ENCODE measurements around the gene SLC10A7.

SLC10A7 gene

GRCh38 chr4:146445198-146446150, 76.3 kb downstream of the SLC10A7 start:
- Mint-ChIP-seq H3K4me1 (ENCODE audit: low read depth in 2 of 2) (peaks cover 23 to 24% of the 10 kb centered on the region in 2 donors), H3K27me3 (no peaks in the 10 kb centered on the region), H3K4me3 (no peak overlapping the region), H3K9me3 (no peaks in the 10 kb centered on the region), H3K27ac (no peak overlapping the region), H3K36me3 (ENCODE audit: insufficient read depth) (no peaks in the 10 kb centered on the region)
- ATAC-seq (replicated peaks) (no peak), DNase-seq (no peak)

GRCh38 chr4:146443525-146443924, 78.2 kb downstream of the SLC10A7 start:
- H3K36me3 Mint-ChIP-seq (ENCODE audit: insufficient read depth): peaks cover 3% of the 10 kb centered on the region
- no peaks in the 10 kb centered on the region for H3K27me3 Mint-ChIP-seq
- no peak overlapping the region for H3K4me3 Mint-ChIP-seq
- no peaks in the 10 kb centered on the region for H3K9me3 Mint-ChIP-seq
- peaks cover 7 to 9% of the 10 kb centered on the region in 2 donors for H3K4me1 Mint-ChIP-seq (ENCODE audit: low read depth in 2 of 2)
- no peak for DNase-seq
- no peak for ATAC-seq (replicated peaks)
- no peak overlapping the region for H3K27ac Mint-ChIP-seq

- no peak for ATAC-seq (replicated peaks)
- no peaks in the 10 kb centered on the region for H3K9me3 Mint-ChIP-seq
- no peak overlapping the region for H3K27ac Mint-ChIP-seq
- no peak overlapping the region for H3K4me3 Mint-ChIP-seq
- H3K4me1 Mint-ChIP-seq (ENCODE audit: low read depth in 2 of 2): peaks cover 7 to 9% of the 10 kb centered on the region in 2 donors
- no peaks in the 10 kb centered on the region for H3K27me3 Mint-ChIP-seq
- DNase-seq: no peak
- H3K36me3 Mint-ChIP-seq (ENCODE audit: insufficient read depth): peaks cover 3% of the 10 kb centered on the region
Measured at GRCh38 chr4:146442801-146443200, 78.9 kb downstream of the SLC10A7 start.

- DNase-seq (no peak), ATAC-seq (replicated peaks) (no peak)
- H3K27me3 Mint-ChIP-seq: no peaks in the 10 kb centered on the region
- no peak overlapping the region for H3K27ac Mint-ChIP-seq
- peaks cover 3 to 7% of the 10 kb centered on the region in 2 donors for H3K4me1 Mint-ChIP-seq (ENCODE audit: low read depth in 2 of 2)
- no peak overlapping the region for H3K4me3 Mint-ChIP-seq
- H3K36me3 Mint-ChIP-seq (ENCODE audit: insufficient read depth): peaks cover 3% of the 10 kb centered on the region
- H3K9me3 Mint-ChIP-seq: no peaks in the 10 kb centered on the region
Measured at GRCh38 chr4:146439999-146440398, 81.7 kb downstream of the SLC10A7 start.

GRCh38 chr4:146439437-146439836, 82.3 kb downstream of the SLC10A7 start:
- Mint-ChIP-seq H3K27ac (no peak overlapping the region), H3K4me1 (ENCODE audit: low read depth in 2 of 2) (peaks cover 3 to 7% of the 10 kb centered on the region in 2 donors), H3K36me3 (ENCODE audit: insufficient read depth) (peaks cover 3% of the 10 kb centered on the region), H3K9me3 (no peaks in the 10 kb centered on the region), H3K27me3 (no peaks in the 10 kb centered on the region), H3K4me3 (no peak overlapping the region)
- DNase-seq: no peak
- no peak for ATAC-seq (replicated peaks)

GRCh38 chr4:146437778-146438177, 84.0 kb downstream of the SLC10A7 start:
- ATAC-seq (replicated peaks) (no peak), DNase-seq (no peak)
- no peaks in the 10 kb centered on the region for H3K9me3 Mint-ChIP-seq
- peaks cover 3 to 5% of the 10 kb centered on the region in 2 donors for H3K4me1 Mint-ChIP-seq (ENCODE audit: low read depth in 2 of 2)
- no peak overlapping the region for H3K27ac Mint-ChIP-seq
- H3K27me3 Mint-ChIP-seq: no peaks in the 10 kb centered on the region
- peaks cover 3% of the 10 kb centered on the region for H3K36me3 Mint-ChIP-seq (ENCODE audit: insufficient read depth)
- no peak overlapping the region for H3K4me3 Mint-ChIP-seq

GRCh38 chr4:146436423-146437162, 85.1 kb downstream of the SLC10A7 start:
- Mint-ChIP-seq H3K9me3 (no peaks in the 10 kb centered on the region), H3K27ac (no peak overlapping the region), H3K36me3 (ENCODE audit: insufficient read depth) (peaks cover 3% of the 10 kb centered on the region), H3K4me1 (ENCODE audit: low read depth in 2 of 2) (peaks cover 3 to 4% of the 10 kb centered on the region in 2 donors), H3K27me3 (no peaks in the 10 kb centered on the region), H3K4me3 (no peak overlapping the region)
- DNase-seq (no peak), ATAC-seq (replicated peaks) (no peak)

- Mint-ChIP-seq H3K27me3 (no peaks in the 10 kb centered on the region), H3K27ac (no peak overlapping the region), H3K36me3 (ENCODE audit: insufficient read depth) (peaks cover 3% of the 10 kb centered on the region), H3K9me3 (no peaks in the 10 kb centered on the region), H3K4me1 (ENCODE audit: low read depth in 2 of 2) (peaks cover 3 to 4% of the 10 kb centered on the region in 2 donors), H3K4me3 (no peak overlapping the region)
- ATAC-seq (replicated peaks): no peak
- DNase-seq: no peak
Measured at GRCh38 chr4:146435962-146436361, 85.8 kb downstream of the SLC10A7 start.

GRCh38 chr4:146432065-146432464, 89.7 kb downstream of the SLC10A7 start:
- no peak overlapping the region for H3K4me3 Mint-ChIP-seq
- peaks cover 0 to 10% of the 10 kb centered on the region in 2 donors for H3K4me1 Mint-ChIP-seq (ENCODE audit: low read depth in 2 of 2)
- H3K9me3 Mint-ChIP-seq: no peaks in the 10 kb centered on the region
- H3K36me3 Mint-ChIP-seq (ENCODE audit: insufficient read depth): no peaks in the 10 kb centered on the region
- H3K27ac Mint-ChIP-seq: no peak overlapping the region
- H3K27me3 Mint-ChIP-seq: no peaks in the 10 kb centered on the region
- ATAC-seq (replicated peaks): no peak
- DNase-seq: no peak

- no peak overlapping the region for H3K4me3 Mint-ChIP-seq
- DNase-seq: no peak
- H3K27ac Mint-ChIP-seq: no peak overlapping the region
- peaks cover 0 to 10% of the 10 kb centered on the region in 2 donors for H3K4me1 Mint-ChIP-seq (ENCODE audit: low read depth in 2 of 2)
- no peaks in the 10 kb centered on the region for H3K27me3 Mint-ChIP-seq
- H3K9me3 Mint-ChIP-seq: no peaks in the 10 kb centered on the region
- ATAC-seq (replicated peaks): no peak
- H3K36me3 Mint-ChIP-seq (ENCODE audit: insufficient read depth): no peaks in the 10 kb centered on the region
Measured at GRCh38 chr4:146428298-146428697, 93.4 kb downstream of the SLC10A7 start.

GRCh38 chr4:146417822-146418221, 103.9 kb downstream of the SLC10A7 start:
- Mint-ChIP-seq H3K27ac (no peak overlapping the region), H3K9me3 (no peaks in the 10 kb centered on the region), H3K4me1 (ENCODE audit: low read depth in 2 of 2) (peaks cover 2 to 12% of the 10 kb centered on the region in 2 donors), H3K27me3 (no peaks in the 10 kb centered on the region), H3K36me3 (ENCODE audit: insufficient read depth) (no peaks in the 10 kb centered on the region), H3K4me3 (no peak overlapping the region)
- no peak for ATAC-seq (replicated peaks)
- DNase-seq: no peak

GRCh38 chr4:146415829-146416228, 105.9 kb downstream of the SLC10A7 start:
- no peak overlapping the region for H3K27ac Mint-ChIP-seq
- H3K27me3 Mint-ChIP-seq: no peaks in the 10 kb centered on the region
- H3K36me3 Mint-ChIP-seq (ENCODE audit: insufficient read depth): no peaks in the 10 kb centered on the region
- ATAC-seq (replicated peaks): no peak
- H3K4me3 Mint-ChIP-seq: no peak overlapping the region
- H3K4me1 Mint-ChIP-seq (ENCODE audit: low read depth in 2 of 2): peaks cover 2 to 12% of the 10 kb centered on the region in 2 donors
- H3K9me3 Mint-ChIP-seq: no peaks in the 10 kb centered on the region
- DNase-seq: no peak

GRCh38 chr4:146407669-146408084, 114.1 kb downstream of the SLC10A7 start:
- no peak for DNase-seq
- H3K9me3 Mint-ChIP-seq: no peaks in the 10 kb centered on the region
- no peaks in the 10 kb centered on the region for H3K27me3 Mint-ChIP-seq
- no peak overlapping the region for H3K4me3 Mint-ChIP-seq
- H3K36me3 Mint-ChIP-seq (ENCODE audit: insufficient read depth): no peaks in the 10 kb centered on the region
- H3K4me1 Mint-ChIP-seq (ENCODE audit: low read depth in 2 of 2): no peaks in the 10 kb centered on the region
- no peak for ATAC-seq (replicated peaks)
- no peak overlapping the region for H3K27ac Mint-ChIP-seq

GRCh38 chr4:146407257-146407656, 114.5 kb downstream of the SLC10A7 start:
- no peak overlapping the region for H3K4me3 Mint-ChIP-seq
- ATAC-seq (replicated peaks): no peak
- DNase-seq: no peak
- no peaks in the 10 kb centered on the region for H3K27me3 Mint-ChIP-seq
- H3K9me3 Mint-ChIP-seq: no peaks in the 10 kb centered on the region
- H3K36me3 Mint-ChIP-seq (ENCODE audit: insufficient read depth): no peaks in the 10 kb centered on the region
- no peaks in the 10 kb centered on the region for H3K4me1 Mint-ChIP-seq (ENCODE audit: low read depth in 2 of 2)
- no peak overlapping the region for H3K27ac Mint-ChIP-seq

Measured in effector memory CD8-positive, alpha-beta T cell (primary cell).